HG02798 (cell line): Measurements from ENCODE around the gene SYNRG.

Source experiments
- ATAC-seq: cut with Tn5 transposase; IDR thresholded peaks from one replicate; pipeline ENCODE4 v1.9.1; 2021; ENCODE audit warnings: mild to moderate bottlenecking; ENCODE audit not compliant: unreplicated experiment, poor library complexity

The SYNRG gene

DNA sequence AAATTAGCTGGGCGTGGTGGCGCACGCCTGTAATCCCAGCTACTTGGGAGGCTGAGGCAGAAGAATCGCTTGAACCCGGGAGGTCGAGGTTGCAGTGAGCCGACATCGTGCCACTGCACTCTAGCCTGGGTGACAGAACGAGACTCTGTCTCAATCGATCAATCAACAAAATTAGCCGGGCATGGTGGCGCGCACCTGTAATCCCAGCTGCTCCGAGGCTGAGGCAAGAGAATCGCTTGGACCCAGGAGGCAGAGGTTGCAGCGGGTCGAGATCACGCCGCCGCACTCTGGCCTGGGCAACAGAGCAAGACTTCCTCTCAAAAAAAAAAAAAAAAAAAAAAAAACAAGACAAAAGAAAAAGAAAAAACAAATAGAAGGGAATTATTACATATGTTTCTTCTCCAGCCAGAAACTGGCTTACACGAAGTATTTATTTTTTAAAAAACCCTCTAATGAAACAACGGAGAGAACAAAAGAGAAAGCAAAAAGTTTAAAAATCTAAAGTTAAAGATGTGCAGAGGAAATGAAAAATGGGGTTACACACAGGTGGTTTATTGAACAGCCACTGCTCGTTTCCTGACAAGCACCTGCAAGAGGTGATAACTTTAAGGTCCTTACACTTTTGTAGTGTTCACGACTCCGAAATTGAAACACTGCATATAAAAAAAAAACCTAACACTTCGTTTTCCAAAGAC, 1.4 kb downstream of the SYNRG start:
- peak; percentile 26 for ATAC-seq

DNA sequence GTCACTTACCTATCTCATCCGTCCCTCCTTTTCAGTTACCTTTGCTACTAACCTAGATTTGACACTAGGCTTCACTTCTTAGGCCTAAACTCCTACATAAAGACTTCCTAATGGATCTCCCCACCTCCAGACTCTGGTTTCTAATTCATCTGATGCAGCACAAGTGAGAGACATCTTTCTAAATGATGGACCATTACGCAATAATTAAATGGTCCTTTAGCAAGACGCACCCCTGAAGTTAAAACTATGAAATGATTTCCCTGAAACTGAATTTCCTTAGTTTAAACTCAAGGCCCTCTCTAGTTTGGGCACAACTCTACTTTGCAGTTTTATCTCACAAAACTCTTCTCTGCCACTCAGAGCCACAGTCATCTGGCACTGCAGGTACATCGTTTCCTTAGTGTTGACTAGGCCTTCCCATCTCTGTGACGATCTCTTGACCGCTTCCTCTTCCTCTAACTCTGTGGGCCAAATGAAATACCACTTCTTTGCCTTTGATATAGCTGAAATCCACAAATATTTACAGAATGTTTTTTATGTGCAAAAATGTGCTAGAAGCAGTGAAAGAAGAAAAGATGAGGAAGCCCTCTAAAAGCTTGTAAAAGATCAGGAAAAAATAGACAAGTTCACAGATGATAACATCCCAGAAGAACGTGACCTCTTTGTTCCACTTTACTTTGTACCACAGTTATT, 3.3 kb downstream of the SYNRG start:
- no peak for ATAC-seq

DNA sequence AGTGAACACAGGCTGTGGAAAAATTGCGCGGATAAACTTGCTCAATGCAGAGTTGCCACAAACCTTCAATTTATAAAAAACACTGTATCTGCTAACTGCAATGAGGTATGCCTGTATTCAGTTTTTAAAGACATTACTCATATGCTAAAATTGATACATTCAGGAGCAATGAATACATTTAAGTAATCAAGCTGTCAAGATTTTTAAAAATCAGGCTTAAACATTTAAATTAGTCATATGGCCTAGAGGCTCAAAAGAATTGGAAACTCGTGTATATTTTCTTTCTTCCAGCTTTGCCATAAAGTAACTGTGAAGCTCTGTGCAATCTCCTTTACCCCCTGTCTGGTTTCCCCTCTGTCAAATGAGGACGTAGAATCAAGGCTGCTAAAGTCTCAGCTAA, 4.1 kb downstream of the SYNRG start:
- no peak for ATAC-seq

DNA sequence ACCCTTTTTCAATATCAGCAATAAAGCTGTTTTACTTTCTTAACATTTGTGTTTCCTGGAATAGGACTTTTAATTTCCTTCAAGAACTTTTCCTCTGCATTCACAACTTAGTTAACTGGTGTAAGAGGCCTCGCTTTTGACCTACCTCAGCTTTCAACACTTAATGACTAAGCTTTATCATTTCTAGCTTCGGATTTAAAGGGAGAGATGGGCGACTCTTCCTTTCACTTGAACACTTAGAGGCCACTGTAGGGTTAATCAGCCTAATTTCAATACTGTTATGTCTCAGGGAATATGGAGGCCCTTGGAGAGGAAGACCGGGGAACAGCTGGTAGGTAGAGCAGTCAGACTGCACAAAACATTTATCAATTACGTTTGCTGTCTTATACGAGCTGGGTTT, 4.7 kb downstream of the SYNRG start:
- no peak for ATAC-seq

DNA sequence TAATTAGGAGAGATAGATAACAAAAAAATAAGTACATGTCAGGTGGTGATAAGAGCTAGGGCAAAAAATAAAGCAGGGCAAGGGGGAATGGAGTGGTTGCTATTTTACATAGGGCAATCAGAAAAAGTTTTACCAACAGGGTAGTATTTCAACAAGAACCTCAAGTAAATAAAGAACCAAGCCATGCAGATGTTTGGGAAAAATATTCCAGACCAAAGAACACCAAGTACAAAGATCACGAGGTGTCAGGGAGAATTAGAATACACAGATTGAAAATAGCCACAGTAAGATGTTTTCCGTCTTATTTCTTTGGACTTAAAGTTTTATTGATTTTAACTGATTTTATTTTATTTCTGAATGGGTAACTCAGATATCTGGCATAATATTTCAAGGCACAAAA, 11.1 kb downstream of the SYNRG start:
- ATAC-seq = no peak

DNA sequence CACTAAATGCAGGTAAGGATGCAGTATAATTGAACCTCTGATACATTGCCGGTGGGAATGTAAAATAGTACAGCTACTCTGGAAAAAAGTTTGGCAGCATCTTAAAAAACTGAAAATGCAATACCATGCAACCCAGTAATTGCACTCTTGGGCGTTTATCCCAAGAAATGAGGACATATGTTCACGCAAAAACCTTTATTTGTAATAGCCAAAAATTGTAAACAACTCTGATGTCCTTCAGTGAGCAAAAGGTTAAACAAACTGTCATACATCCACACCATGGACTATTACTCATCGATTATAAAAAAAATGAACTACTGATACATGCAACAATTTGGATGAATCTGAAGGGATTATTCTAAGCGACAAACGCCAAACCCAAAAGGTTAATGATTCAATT, 16.9 kb downstream of the SYNRG start:
- ATAC-seq = no peak

DNA sequence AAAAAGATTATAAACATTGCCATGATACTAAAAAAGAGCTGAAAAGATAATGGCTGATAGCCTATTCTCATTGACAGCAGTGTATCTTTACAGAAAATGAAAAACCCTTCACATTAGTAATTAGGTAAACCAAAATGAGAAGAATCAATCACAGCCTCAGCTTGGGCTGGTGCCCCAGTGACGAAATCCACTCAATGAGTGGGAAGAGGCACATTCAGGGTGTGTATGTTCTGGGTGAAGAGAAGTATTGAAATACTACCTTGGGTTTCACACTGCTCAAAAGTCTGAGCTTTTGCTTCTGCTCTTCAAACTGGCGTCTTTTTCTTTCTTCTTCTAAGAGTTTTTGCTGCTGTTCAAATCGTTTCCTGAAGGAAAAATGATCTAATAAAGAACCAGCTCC, 24.2 kb downstream of the SYNRG start:
- no peak for ATAC-seq

DNA sequence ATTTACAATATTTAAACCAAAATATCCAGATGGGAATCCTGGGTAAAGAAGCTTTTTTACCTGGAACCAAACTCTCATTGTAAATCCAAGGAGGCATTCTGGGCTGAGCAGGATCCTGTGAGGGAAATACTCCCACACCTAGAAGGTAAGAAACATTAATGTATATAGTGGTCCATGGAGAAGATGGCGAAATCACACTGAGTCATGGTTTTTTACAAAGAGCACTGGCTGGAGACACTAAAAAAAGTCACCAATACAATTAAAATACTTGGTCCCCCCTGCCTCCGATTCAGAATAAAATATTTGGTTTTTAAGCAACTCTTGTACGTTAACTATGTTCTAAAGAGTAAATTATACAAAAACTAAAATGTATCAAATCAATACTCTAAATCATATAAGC, 32.9 kb downstream of the SYNRG start:
- no peak for ATAC-seq

DNA sequence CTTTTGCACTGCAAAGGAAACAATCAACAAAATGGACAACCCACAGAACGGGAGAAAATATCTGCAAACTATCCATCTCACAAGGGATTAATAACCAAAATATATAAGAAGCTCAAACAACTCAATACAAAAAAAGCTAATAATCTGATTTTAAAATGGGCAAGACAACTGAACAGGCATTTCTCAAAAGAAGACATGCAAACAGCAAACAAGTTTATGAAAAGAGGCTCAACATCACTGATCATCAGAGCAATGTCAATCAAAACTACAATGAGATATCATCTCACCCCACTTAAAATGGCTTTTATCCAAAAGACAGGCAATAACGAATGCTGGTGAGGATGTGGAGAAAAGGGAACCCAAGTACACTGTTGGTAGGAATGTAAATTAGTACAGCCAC, 34.8 kb downstream of the SYNRG start:
- no peak for ATAC-seq

DNA sequence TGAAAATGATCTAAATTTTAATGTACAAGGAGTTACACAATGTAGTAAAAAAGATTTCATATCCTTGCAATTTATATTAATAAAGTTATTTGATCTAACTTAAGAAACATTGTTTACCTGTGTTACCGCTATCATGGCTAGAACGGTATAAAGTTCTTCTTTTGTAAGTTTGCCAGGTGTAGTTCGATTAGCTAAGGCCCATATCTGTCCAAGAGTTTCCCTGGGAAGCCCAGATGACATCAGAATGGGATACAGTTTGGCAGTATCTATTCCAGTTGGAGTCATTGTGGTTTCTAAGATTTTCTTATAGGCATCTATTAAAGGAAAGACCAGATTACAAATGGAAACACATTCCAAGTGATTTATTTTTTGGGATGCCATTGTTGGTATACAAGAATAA, 37.5 kb downstream of the SYNRG start:
- ATAC-seq = no peak

DNA sequence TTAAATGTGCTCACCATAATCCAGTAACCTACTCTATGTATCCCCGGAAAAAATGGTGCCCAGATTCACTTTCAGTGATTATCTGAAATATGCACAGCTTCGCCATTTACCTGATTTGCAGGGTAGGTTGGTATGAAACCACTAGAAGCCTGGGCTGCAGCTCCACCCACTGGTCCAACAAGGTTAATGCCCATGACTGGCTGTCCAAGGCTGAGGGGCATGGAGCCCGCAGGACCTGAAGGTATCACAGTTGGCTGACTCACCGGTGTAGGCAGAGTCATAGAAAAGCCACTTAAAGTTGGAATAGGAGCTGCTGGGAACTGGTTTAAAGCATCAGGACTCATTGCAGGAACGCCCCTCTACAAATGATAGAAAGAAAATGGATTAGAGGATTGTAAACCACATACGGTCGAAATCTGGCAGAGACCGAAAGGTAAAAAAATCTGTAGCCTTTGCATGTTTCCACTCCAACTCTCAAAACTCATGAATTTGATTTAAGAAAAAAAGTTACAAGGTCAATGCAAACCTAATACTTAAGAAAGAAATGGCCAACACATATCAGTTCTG, 38.6 kb downstream of the SYNRG start:
- no peak for ATAC-seq

DNA sequence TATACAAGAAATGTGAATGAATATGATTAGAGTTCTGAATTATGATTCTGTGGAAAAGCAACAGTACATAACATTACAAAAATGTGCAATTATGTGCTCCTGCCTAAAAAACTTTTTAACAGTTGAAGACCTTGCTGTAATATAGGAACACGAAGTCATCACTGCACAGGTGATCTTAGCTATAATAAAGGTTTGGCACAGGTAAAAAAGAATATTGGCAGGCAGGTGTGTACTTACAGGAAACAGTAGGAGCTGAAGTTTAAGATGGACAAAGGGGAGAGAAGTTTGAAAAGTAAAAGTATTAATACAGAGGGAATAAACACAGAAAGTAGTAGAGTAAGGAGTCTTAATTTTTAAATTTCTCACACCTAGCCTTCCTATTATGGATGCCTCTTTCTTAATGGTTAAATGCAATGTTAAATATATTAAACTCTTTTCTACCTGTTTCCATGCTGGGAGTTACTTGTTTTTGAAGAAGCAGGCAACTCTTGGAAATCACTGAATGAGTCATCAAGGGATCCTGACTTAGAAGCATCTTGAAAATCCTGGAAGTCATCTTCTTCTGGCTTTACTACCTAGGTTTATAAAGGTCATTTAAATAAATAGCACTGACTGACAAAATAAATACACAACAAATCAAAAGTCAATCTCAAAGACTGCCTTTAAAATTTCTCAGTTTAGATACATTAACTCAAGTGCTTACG, 40.7 kb downstream of the SYNRG start:
- ATAC-seq = no peak

DNA sequence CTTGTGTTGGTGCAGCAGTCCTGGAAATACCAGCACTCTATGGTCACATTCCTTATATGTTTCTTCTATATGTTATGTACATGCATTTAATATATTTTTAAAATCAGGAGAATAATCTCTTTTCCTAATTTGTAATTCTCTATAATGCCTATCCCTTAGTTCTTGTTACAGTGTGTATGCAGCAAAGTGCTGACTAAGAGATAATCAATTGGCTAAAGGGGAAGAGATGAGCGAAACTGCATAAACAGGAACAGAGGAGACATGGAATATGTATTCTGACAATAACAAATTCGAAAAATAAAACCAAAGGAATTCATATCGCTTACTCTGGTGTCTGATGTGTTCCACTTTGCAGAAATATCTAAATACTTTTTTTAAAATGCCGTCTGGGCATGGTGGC, 41.7 kb downstream of the SYNRG start:
- ATAC-seq = no peak

DNA sequence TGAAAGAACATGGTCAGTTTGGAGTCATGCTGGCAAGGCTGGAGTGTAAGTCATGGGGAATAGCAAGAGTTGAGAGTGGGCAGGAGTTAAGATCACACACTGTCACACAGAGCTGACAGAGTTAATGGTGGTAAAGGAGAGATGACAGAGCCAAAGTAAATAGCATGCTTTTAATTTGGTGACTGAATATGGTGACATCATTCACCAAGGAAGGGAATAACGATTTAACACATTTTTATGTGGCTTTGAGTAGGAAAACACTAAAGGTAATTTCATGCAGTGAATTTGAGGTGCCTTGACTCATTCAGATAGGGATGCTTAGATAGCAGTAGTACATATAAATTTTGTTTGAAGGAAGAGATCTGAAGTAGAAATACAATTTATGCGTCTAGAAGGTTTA, 42.1 kb downstream of the SYNRG start:
- no peak for ATAC-seq

DNA sequence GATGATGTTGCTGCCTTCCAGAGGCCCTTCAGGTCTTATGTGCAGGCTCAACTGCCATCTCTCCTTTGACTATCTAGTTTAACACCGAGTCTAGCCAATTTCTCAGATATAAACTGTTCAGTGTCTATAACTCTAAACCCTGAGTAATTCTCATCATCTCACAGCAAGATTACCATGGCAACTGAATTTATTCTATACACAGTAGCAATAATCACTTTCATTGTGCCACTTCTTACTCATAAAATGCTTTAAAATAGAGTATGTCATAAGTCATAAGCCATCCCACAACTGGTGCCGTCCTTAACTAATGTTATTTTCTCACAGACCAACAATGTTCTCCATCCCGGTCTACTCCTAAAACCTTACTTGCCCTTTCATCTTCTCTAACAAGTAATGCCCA, 45.0 kb downstream of the SYNRG start:
- ATAC-seq = no peak

DNA sequence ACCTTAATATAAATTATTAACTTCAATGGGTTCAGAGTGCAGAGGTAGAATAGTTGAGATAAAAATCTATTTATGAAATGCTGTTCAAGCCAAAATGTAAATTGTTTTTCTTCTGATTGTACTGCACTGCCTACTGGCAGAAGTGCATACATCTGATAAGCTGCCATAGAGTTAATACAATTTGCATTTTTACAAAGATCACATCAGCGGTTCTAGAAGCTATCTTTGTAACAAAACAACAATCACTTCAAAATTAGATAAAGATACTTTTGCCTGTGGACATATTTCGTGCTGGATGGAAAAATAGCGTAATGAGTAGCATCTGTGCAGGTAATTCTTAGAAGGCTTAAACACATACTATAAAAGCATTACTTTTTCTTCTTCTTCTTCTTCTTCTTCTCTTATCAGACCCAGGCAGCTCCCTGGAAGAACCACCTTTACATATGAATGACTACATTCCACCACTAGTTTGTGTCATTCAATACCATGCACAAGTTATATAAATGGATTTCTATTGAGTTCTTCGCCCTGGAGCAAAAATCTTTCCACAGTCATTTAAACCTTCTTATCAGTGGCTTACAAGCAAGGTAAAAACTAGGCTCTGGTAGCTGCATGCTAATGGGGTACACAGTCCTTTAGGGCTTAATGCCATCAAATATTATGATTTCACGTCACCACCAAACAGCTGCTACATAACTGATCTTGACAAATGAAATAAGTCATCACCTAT, 47.0 kb downstream of the SYNRG start:
- ATAC-seq = no peak

DNA sequence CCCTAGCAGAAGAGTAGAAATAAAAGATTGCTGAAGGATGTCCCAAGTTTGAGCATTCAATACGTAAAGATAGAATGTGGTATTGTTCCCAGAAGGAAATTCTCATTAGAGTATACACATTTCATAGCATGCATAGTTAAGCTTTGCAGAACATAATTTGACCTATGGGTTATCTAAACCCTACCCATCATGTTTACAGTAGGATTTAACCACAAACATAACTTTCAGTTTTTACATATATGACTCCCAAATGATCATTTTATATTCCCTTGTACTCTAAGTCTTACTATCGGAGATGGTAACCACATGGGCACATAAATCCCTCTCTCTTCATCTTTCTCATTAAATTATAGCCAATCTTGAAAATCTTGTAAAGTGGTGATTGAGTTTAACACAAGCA, 50.9 kb downstream of the SYNRG start:
- ATAC-seq = no peak

DNA sequence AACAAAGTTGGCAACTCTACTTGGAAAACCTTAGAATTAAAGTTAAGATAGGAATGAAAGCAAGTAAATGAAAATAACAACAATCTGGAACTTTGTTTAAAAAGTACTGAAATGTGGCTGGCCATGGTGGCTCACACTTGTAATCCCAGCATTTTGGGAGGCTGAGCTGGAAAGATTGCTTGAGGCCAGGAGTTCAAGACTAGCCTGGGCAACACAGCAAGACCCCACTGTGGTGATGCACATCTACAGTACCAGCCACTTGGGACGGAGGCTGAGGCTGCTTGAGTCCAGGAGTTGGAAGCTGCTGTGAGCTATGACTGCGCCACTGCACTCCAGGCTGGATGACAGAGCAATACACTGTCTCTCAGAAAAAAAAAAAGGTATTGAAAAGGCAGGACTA, 51.7 kb downstream of the SYNRG start:
- no peak for ATAC-seq

DNA sequence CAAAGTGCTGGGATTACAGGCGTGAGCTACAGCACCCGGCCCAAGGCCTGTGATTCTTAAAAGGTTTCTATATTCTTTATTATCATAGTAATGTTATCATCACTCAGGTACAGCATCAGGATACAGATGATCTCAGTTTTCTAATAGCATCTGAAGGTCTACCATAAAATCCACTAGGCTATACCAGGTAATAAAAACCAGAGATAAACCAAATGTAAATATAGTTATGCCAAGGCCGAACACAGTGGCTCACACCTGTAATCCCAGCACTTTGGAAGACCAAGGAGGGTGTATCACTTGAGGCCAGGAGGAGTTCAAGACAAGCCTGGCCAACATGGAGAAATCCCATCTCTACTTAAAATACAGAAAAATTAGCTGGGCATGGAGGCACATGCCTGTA, 53.8 kb downstream of the SYNRG start:
- no peak for ATAC-seq

DNA sequence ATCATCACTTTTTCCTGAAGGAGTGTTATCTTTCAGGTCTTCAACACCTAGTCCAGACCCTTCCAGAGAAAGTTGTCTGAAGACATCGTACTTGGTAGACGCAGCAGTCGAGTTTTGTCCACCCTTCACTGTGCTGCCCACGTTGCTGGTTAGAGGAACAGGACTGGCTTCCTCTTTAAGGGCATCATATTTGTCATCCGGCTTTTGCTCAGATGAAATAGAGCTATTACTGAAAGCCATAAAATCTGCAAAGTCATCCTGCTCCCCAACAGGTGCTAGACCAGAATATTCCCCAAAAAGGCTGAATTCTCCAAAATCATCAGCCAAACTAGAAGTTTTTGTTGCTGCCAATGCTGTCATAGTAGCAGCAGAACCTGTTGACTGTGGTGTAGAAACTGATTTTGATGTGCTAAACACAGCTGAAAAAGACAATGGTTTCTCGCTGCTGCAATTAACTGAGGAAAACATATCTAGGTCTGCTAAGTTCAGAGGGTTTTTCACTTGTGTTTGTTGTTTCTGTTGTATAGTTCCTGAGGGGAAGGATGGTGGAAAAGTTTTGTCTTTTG, 55.7 kb downstream of the SYNRG start:
- ATAC-seq = no peak
